Fibroblast of villous mesenchyme (primary cell): ENCODE data around the gene RAP1GDS1. TPM values are rescaled to one million over a fixed set of nuclear protein-coding genes. Genes with fewer than 3 reads are reported as not detected.
"Not testable (repeated sequence)": the region's sequence is repeated elsewhere in the genome, so short reads cannot be mapped to it uniquely, and the experiment has no call there.

Experiments
- DNase-seq: peaks from one replicate; pipeline ENCODE4 v3.0.0-alpha.2; 2010; ENCODE audit warnings: low read depth
- H3K4me3 ChIP-seq: 2 replicates; pipeline ENCODE4 v1.5.1; 2011; ENCODE audit warnings: low read depth, mild to moderate bottlenecking, low read length
- total RNA-seq: library from RNA; depleted of rRNA; stranded (reverse); fragments of >200 nt; gene quantifications from 2 replicates; pipeline ENCODE4 v1.2.3, GENCODE V29; 2012
- TF ChIP-seq, protein P1 (sequence below): IDR thresholded peaks from 2 replicates; pipeline ENCODE4 v1.5.1; 2012; ENCODE audit warnings: low read depth, mild to moderate bottlenecking, low read length; ENCODE audit not compliant: insufficient read depth

RAP1GDS1 gene
- total RNA-seq, 1 donor, result 82.5 TPM

GRCh38 chr4:98343626-98344025 is 82.4 kb downstream of the RAP1GDS1 start:
- TF ChIP-seq, protein P1, sequence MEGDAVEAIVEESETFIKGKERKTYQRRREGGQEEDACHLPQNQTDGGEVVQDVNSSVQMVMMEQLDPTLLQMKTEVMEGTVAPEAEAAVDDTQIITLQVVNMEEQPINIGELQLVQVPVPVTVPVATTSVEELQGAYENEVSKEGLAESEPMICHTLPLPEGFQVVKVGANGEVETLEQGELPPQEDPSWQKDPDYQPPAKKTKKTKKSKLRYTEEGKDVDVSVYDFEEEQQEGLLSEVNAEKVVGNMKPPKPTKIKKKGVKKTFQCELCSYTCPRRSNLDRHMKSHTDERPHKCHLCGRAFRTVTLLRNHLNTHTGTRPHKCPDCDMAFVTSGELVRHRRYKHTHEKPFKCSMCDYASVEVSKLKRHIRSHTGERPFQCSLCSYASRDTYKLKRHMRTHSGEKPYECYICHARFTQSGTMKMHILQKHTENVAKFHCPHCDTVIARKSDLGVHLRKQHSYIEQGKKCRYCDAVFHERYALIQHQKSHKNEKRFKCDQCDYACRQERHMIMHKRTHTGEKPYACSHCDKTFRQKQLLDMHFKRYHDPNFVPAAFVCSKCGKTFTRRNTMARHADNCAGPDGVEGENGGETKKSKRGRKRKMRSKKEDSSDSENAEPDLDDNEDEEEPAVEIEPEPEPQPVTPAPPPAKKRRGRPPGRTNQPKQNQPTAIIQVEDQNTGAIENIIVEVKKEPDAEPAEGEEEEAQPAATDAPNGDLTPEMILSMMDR, result no peak
- no peak for DNase-seq
- H3K4me3 ChIP-seq, result no peak overlapping the region

GRCh38 chr4:98345838-98346237 is 84.7 kb downstream of the RAP1GDS1 start:
- TF ChIP-seq, protein P1, result no peak
- no peak overlapping the region for H3K4me3 ChIP-seq
- no peak for DNase-seq

DNA sequence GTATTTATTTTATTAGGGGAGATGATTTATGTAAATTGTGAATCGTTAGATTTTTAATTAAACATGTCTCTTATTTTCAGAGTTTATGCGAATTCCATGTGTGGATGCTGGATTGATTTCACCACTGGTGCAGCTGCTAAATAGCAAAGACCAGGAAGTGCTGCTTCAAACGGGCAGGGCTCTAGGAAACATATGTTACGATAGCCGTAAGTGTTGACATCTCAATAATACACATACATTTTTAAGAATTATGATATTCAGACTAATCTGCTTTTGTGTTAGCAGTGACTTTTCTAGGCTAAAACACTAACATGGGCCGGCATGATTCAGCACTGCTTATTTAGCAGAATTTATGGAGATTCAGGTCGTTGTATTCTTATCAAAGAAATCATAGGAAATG is 91.2 kb downstream of the RAP1GDS1 start:
- peak; percentile 49 for DNase-seq
- no peak overlapping the region for H3K4me3 ChIP-seq
- TF ChIP-seq, protein P1, result no peak

- DNase-seq, result no peak
These were observed 91.8 kb downstream of the RAP1GDS1 start for GRCh38 chr4:98352940-98353339.

DNA sequence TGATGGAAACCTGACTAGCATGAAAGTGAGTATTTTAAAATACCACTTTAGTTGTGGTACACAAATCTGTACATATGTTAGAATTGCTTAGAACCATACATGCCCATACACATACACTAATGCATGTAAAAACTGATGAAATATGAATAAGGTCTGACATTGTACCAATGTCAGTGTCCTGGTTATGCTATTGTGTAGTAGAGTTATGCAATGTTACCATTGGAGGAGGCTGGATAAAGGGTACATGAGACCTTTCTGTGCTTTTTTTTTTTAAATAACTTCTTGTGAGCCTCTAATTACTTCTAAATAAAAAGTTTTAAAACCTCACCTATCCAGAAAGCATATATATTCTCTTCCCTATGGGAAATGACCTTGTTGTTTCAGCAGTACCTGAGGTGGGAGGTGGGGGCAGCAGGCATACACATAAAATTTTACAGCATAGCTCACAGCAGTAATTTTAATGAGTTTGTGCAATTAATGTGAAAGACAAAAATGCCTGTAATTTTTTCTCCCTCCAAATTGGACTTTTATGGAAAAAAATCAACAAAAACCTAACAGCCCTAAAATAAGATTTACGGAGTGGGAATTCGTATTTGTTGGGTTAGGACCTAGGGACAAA is 97.6 kb downstream of the RAP1GDS1 start:
- TF ChIP-seq, protein P1, result no peak
- DNase-seq, result no peak

More at GRCh38 chr4:98352940-98353339, 91.8 kb downstream of the RAP1GDS1 start:
- TF ChIP-seq, protein P1, result no peak
- no peak overlapping the region for H3K4me3 ChIP-seq

GRCh38 chr4:98359646-98360045 is 98.5 kb downstream of the RAP1GDS1 start:
- TF ChIP-seq, protein P1, result no peak
- no peak overlapping the region for H3K4me3 ChIP-seq
- DNase-seq, result no peak

More for the DNA sequence above, 97.6 kb downstream of the RAP1GDS1 start:
- H3K4me3 ChIP-seq, result no peak overlapping the region

DNA sequence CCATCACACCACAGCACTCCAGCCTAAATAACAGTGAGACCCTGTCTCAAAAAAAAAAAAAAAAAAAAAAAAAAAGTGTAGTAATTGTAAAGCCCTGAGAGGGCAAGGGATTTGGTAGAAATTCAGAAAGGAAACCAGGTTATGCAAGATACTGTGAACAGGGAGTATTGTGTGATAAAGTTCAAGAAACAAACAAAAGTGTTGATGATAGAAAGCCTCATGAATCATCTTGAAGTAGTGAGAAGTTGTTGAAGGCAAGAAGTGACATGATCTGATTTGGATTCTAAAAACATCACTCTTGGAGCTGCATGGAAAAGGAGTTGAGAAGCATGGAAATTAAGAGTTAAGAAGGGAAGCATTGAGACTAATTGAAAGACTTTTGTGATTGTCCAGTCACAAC is 102.2 kb downstream of the RAP1GDS1 start:
- no peak for DNase-seq
- TF ChIP-seq, protein P1, result no peak
- H3K4me3 ChIP-seq, result no peak overlapping the region

GRCh38 chr4:98366275-98366674 is 105.1 kb downstream of the RAP1GDS1 start:
- not testable (repeated sequence) for H3K4me3 ChIP-seq, DNase-seq

DNA sequence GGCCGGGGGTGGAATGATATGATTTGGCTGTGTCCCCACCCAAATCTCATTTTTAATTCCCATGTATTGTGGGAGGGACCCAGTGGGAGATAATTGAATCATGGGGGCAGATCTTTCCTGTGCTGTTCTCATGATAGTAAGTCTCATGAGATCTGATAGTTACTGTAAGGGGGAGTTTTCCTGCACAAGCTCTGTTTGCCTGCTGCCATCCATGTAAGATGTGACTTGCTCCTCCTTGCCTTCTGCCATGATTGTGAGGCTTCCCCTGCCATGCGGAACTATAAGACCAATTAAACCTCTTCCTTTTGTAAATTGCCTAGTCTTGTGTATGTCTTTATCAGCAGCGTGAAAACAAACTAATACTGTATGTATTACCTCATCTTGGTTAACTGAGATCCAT is 106.8 kb downstream of the RAP1GDS1 start:
- H3K4me3 ChIP-seq, DNase-seq: not testable (repeated sequence)
